ENCODE measurements around the gene LHB.

- TF ChIP-seq GATA2 (IDR thresholded peaks at IDR 0.05; ENCODE audit: low read depth, low read length) (peak; percentile 38; the same call in 1 of the 2 replicates), GATA3 (IDR thresholded peaks at IDR 0.05; ENCODE audit: low read depth, low read length) (no peak)
These were observed 45.9 kb downstream of the LHB start for GRCh38 chr19:48970923-48971395.
